GM23338 (cell line): ENCODE data around the gene FAM25G. TPM values are rescaled to one million over a fixed set of nuclear protein-coding genes. Genes with fewer than 3 reads are reported as not detected.
"Not testable (repeated sequence)": the region's sequence is repeated elsewhere in the genome, so short reads cannot be mapped to it uniquely, and the experiment has no call there.

ENCODE experiments used
- ATAC-seq: fragments of 200-7000 bp; cut with Tn5 transposase; 3 replicates; pipeline ENCODE4 v1.9.1; 2020
- DNase-seq: peaks from one replicate; pipeline ENCODE4 v3.0.0-alpha.2; 2015; ENCODE audit warnings: low spot score
- H2AFZ ChIP-seq: fragments of 200-600 bp; sonication (generic); 2 replicates; pipeline ENCODE4 v1.8.0; 2016; ENCODE audit warnings: antibody characterized with exemption, mild to moderate bottlenecking, moderate library complexity
- H3F3A ChIP-seq: fragments of 200-600 bp; sonication (generic); replicated peaks from 2 replicates; pipeline ENCODE4 v1.8.0; 2017; ENCODE audit warnings: antibody characterized with exemption, mixed run types, low read depth
- H3K27ac ChIP-seq: fragments of 200-600 bp; sonication (generic); 2 replicates; pipeline ENCODE4 v1.6.1; 2016; ENCODE audit warnings: low read depth
- H3K27me3 ChIP-seq: fragments of 200-600 bp; sonication (generic); 2 replicates; pipeline ENCODE4 v1.8.0; 2016; ENCODE audit warnings: mild to moderate bottlenecking, mixed run types, moderate library complexity; ENCODE audit not compliant: insufficient read depth
- H3K36me3 ChIP-seq: fragments of 200-600 bp; sonication (generic); 2 replicates; pipeline ENCODE4 v1.8.0; 2016; ENCODE audit warnings: mild to moderate bottlenecking; ENCODE audit not compliant: insufficient read depth
- H3K4me1 ChIP-seq: fragments of 200-600 bp; sonication (generic); 2 replicates; pipeline ENCODE4 v1.8.0; 2016; ENCODE audit warnings: mild to moderate bottlenecking, moderate library complexity; ENCODE audit not compliant: insufficient read depth
- H3K4me2 ChIP-seq: fragments of 200-600 bp; sonication (generic); 2 replicates; pipeline ENCODE4 v1.7.1; 2017; ENCODE audit warnings: mixed run types
- H3K4me3 ChIP-seq: fragments of 200-600 bp; sonication (generic); 2 replicates; pipeline ENCODE4 v1.6.1; 2016; ENCODE audit warnings: mixed run types
- H3K79me2 ChIP-seq: fragments of 200-600 bp; sonication (generic); replicated peaks from 2 replicates; pipeline ENCODE4 v1.8.0; 2017; ENCODE audit warnings: mild to moderate bottlenecking; ENCODE audit not compliant: insufficient read depth
- H3K9me2 ChIP-seq: fragments of 200-600 bp; sonication (generic); 2 replicates; pipeline ENCODE4 v1.8.0; 2017; ENCODE audit not compliant: insufficient read depth
- H4K20me1 ChIP-seq: fragments of 200-600 bp; sonication (generic); replicated peaks from 2 replicates; pipeline ENCODE4 v1.8.0; 2017; ENCODE audit warnings: mild to moderate bottlenecking; ENCODE audit not compliant: insufficient read depth
- H3K27ac Mint-ChIP-seq: 2 replicates; pipeline ENCODE4 v1.8.0; 2020; ENCODE audit warnings: inconsistent platforms, mild to moderate bottlenecking, moderate library complexity, mixed read lengths
- H3K27me3 Mint-ChIP-seq: 3 replicates; pipeline ENCODE4 v1.8.0; 2022; ENCODE audit warnings: low read depth, mild to moderate bottlenecking, moderate library complexity, mixed read lengths, inconsistent platforms; ENCODE audit not compliant: insufficient read depth, poor library complexity
- H3K36me3 Mint-ChIP-seq: 3 replicates; pipeline ENCODE4 v1.8.0; 2021; ENCODE audit warnings: low read depth, mild to moderate bottlenecking, inconsistent platforms, moderate library complexity, mixed read lengths
- H3K4me1 Mint-ChIP-seq: 3 replicates; pipeline ENCODE4 v1.8.0; 2020; ENCODE audit warnings: mild to moderate bottlenecking, inconsistent platforms, mixed read lengths
- H3K4me3 Mint-ChIP-seq: 3 replicates; pipeline ENCODE4 v1.8.0; 2021; ENCODE audit warnings: moderate library complexity, mild to moderate bottlenecking, inconsistent platforms, mixed read lengths
- H3K9me3 Mint-ChIP-seq: 3 replicates; pipeline ENCODE4 v1.8.0; 2020; ENCODE audit warnings: moderate library complexity, mild to moderate bottlenecking, inconsistent platforms, mixed read lengths
- long read RNA-seq: library from polyadenylated mRNA; unstranded; transcript quantifications from one replicate; pipeline ENCODE4 v2.0.0, GENCODE V29; 2020; ENCODE audit not compliant: unreplicated experiment
- polyA plus RNA-seq: library from polyadenylated mRNA; unstranded; fragments of >200 nt; fragmentation: Nextera tagmentation; extraction: Ambion mirVana; gene quantifications from 2 replicates; pipeline ENCODE4 v1.2.1, GENCODE V29; 2016
- total RNA-seq: library from RNA; depleted of rRNA; stranded (reverse); fragments of >200 nt; shearing (Covaris generic); gene quantifications from 2 replicates; pipeline ENCODE4 v1.2.3, GENCODE V29; 2014; rRNA removed

FAM25G gene
- total RNA-seq (not detected in 2 replicates), polyA plus RNA-seq (not detected in 2 replicates)
- long read RNA-seq = 0 reads

DNA sequence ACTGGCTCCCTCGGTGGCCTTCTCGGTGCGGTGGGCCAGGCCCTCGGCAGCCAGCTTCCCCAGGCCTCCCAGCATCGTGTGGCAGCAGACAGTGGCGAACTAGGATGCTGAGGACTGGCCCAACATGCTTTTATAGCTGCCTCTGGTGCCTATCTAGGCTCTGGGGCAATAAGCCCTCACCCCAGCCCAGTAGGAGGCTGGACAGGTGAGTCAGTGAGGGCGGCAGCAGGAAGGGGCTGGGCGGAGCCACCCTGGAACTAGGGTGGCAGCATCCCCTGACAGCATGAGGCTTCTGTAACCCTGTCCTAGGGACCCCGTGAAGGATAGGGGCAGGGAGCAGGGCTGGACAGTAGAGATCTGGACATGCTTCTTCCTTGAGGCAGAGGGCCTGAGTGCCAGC is at the start of gene FAM25G:
FAM25G (minus strand) TSS at position 101 of the 400 bp plus-strand sequence; CDS start at position 75, 26 bp downstream.
- not testable (repeated sequence) for H3K4me1 ChIP-seq, H3K27ac ChIP-seq, H3K36me3 Mint-ChIP-seq, H4K20me1 ChIP-seq, H3F3A ChIP-seq, H3K9me2 ChIP-seq, H3K4me3 Mint-ChIP-seq, H3K4me3 ChIP-seq, H3K4me1 Mint-ChIP-seq, ATAC-seq, H3K4me2 ChIP-seq, H3K27me3 ChIP-seq, H2AFZ ChIP-seq, H3K27me3 Mint-ChIP-seq, H3K36me3 ChIP-seq, H3K9me3 Mint-ChIP-seq, DNase-seq, H3K27ac Mint-ChIP-seq, H3K79me2 ChIP-seq

DNA sequence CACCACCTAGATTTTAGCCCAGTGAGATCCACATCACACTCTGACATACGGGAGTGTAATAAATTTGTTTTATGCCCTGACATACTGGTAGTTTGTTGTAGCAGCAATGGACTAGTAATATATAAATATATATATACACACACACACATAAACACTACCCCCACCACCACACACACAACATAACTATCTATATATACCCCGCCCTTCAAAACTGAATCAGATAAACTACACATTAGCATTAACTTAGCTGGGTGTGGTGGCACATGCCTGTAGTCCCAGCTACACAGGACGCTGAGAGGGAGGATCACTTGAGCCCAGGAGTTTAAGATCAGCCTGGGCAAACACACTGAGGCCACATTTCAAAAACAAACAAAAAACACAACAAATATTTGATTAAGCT is 44.9 kb upstream of the FAM25G start:
- H3K4me2 ChIP-seq, H3K9me3 Mint-ChIP-seq, H2AFZ ChIP-seq, H3K4me3 Mint-ChIP-seq, H3K27me3 ChIP-seq, DNase-seq, H3K36me3 ChIP-seq, H3F3A ChIP-seq, H3K4me1 Mint-ChIP-seq, H4K20me1 ChIP-seq, H3K4me1 ChIP-seq, H3K27me3 Mint-ChIP-seq, H3K9me2 ChIP-seq, H3K79me2 ChIP-seq, H3K27ac ChIP-seq, H3K4me3 ChIP-seq, H3K36me3 Mint-ChIP-seq, H3K27ac Mint-ChIP-seq, ATAC-seq: not testable (repeated sequence)

DNA sequence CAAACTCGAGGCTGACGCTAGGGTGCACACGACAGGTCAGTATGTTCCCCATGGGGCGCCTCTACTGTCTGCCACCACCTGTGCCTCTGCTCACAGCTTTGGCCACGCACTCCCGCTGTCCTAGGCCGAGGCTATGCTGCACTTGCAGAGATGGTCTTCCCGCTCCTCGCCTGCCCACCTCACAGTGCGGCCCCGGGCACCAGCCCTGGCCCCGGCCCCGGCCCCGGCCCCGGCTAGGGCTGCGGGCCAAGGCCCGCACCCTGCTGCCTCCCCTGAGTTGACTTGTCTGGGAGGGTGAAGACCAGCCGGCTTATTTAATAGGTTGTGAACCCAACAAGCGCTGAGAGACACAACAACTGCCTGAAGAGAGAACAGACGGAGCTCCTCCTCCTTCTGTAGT is 32.0 kb upstream of the FAM25G start, which contains the start of gene AGAP9:
AGAP9 (minus strand) TSS at position 164 of the 400 bp plus-strand sequence; CDS start at position 52, 112 bp downstream.
- not testable (repeated sequence) for H3K4me1 Mint-ChIP-seq, H3K9me3 Mint-ChIP-seq, ATAC-seq, H3K27me3 ChIP-seq, H3K4me2 ChIP-seq, H4K20me1 ChIP-seq, H3K79me2 ChIP-seq, DNase-seq, H3K27ac ChIP-seq, H3K4me3 ChIP-seq, H3K27me3 Mint-ChIP-seq, H3K9me2 ChIP-seq, H2AFZ ChIP-seq, H3K36me3 Mint-ChIP-seq, H3K36me3 ChIP-seq, H3K4me1 ChIP-seq, H3F3A ChIP-seq, H3K4me3 Mint-ChIP-seq, H3K27ac Mint-ChIP-seq

DNA sequence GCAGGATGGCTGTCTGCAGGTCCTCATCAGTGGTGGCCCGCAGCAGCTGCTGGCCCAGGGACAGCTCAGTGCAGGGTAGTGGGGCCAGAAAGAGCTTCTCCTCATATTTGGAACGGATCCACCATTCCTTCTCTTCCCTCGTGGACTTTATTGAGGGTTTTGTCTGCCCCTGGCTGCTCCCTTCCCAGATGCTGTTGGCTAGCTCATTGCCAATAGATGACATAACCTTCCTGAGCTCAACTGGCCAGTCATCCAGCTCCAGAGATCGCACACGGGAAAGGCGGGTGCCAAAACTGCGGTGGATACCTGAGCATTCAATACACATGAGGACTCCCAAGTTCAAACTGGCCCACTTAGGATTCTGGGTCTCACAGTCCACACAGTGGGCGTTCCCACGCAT is 10.8 kb upstream of the FAM25G start:
- not testable (repeated sequence) for ATAC-seq, H3K4me3 Mint-ChIP-seq, H3K79me2 ChIP-seq, H4K20me1 ChIP-seq, H3F3A ChIP-seq, H3K27me3 ChIP-seq, H3K9me2 ChIP-seq, H2AFZ ChIP-seq, H3K36me3 ChIP-seq, H3K27ac Mint-ChIP-seq, H3K9me3 Mint-ChIP-seq, DNase-seq, H3K36me3 Mint-ChIP-seq, H3K4me3 ChIP-seq, H3K27ac ChIP-seq, H3K4me2 ChIP-seq, H3K27me3 Mint-ChIP-seq, H3K4me1 Mint-ChIP-seq, H3K4me1 ChIP-seq

DNA sequence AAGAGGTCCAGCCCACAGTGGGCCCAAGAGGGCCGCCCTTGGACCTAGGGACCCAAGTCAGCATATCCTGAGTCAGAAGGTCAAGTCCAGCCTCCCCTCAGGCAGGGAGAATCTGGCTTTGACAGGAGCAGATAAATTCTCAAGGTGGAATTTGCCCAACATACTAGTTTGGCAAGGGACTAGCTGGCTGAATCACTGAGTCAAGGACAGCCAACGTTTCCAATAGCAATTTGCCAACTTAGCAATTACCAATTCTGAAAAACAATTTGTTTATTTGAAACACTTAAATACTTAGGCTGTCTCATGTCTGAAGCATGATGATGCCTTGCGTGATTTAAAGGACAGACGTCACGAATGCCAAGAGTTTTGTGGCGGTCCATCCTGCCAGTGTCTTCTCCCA is 2.7 kb upstream of the FAM25G start:
- H3K36me3 ChIP-seq, H3K4me1 Mint-ChIP-seq, H3K4me3 ChIP-seq, H3K36me3 Mint-ChIP-seq, H3K27me3 Mint-ChIP-seq, H3K79me2 ChIP-seq, H4K20me1 ChIP-seq, H3K4me1 ChIP-seq, DNase-seq, H3K9me2 ChIP-seq, H3K27ac Mint-ChIP-seq, ATAC-seq, H3K27me3 ChIP-seq, H3K4me3 Mint-ChIP-seq, H3K4me2 ChIP-seq, H3K9me3 Mint-ChIP-seq, H3F3A ChIP-seq, H2AFZ ChIP-seq, H3K27ac ChIP-seq: not testable (repeated sequence)

DNA sequence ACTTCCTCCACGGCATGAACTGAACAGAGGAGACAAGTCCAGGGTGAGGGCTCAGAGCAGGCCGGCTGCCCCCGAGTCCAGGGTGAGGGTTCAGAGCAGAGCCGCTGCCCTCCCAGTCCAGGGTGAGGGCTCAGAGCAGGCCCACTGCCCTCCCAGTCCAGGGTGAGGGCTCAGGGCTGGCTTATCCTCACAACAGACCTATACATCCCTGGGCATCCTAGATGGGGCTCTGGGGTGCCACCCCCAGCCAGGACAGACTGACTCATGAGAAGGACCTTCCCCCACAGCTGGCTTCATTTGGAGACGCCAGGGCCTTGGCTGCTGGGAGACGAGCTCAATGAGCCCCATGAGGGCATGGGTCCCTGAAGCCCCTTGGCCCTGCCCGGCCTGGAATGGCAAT is 1.9 kb downstream of the FAM25G start:
- not testable (repeated sequence) for H3K4me3 Mint-ChIP-seq, H3K27me3 ChIP-seq, H3K27ac Mint-ChIP-seq, H3K36me3 Mint-ChIP-seq, H3K4me1 ChIP-seq, H2AFZ ChIP-seq, H3K4me1 Mint-ChIP-seq, DNase-seq, H3F3A ChIP-seq, H3K9me3 Mint-ChIP-seq, H3K9me2 ChIP-seq, H3K36me3 ChIP-seq, H3K4me2 ChIP-seq, H3K4me3 ChIP-seq, H3K27me3 Mint-ChIP-seq, ATAC-seq, H3K79me2 ChIP-seq, H3K27ac ChIP-seq, H4K20me1 ChIP-seq

DNA sequence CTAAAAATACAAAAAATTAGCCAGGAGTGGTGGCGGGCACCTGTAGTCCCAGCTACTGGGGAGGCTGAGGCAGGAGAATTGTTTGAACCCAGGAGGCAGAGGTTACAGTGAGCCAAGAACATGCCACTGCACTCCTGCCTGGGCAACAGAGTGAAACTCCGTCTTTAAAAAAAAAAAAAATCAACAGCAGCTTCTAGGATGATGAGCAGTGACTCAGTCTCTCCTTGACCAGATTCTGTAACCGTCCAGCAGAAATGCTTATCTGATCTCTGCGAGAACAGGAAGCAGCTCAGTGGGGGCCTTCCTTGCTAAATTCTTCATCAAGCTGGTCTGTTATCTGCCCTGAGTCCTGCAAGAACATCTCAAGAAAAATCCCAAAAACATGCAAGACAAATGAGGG is 5.6 kb downstream of the FAM25G start:
- not testable (repeated sequence) for H2AFZ ChIP-seq, H3K9me2 ChIP-seq, H3K27ac ChIP-seq, H3K4me1 Mint-ChIP-seq, H3K36me3 ChIP-seq, H3K9me3 Mint-ChIP-seq, H3F3A ChIP-seq, H3K4me3 ChIP-seq, DNase-seq, H3K79me2 ChIP-seq, H3K27ac Mint-ChIP-seq, H3K27me3 Mint-ChIP-seq, H3K36me3 Mint-ChIP-seq, H4K20me1 ChIP-seq, H3K4me3 Mint-ChIP-seq, H3K4me2 ChIP-seq, H3K4me1 ChIP-seq, H3K27me3 ChIP-seq, ATAC-seq
